Measurements from ENCODE around the gene UPF1.

- TF ChIP-seq EZH2 (IDR thresholded peaks at IDR 0.05) (peak; percentile 71), CTCF (IDR thresholded peaks at IDR 0.05) (no peak), EZH2phosphoT487 (IDR thresholded peaks at IDR 0.05) (peak; percentile 87)
Observed at GRCh38 chr19:18789422-18789869, 42.3 kb upstream of the UPF1 start.
